Activated CD4-positive, alpha-beta T cell treated with anti-CD3 and anti-CD28 coated beads for 36 hours (primary cell): ENCODE results near the gene ZNF318. TPM values are rescaled to one million over a fixed set of nuclear protein-coding genes. Genes with fewer than 3 reads are reported as not detected.
"Not testable (repeated sequence)": the region's sequence is repeated elsewhere in the genome, so short reads cannot be mapped to it uniquely, and the experiment has no call there.

ENCODE experiments used
- ATAC-seq: fragments of 200-7000 bp; cut with Tn5 transposase; one replicate; pipeline ENCODE4 v1.10.0; 2021; ENCODE audit warnings: mild to moderate bottlenecking, moderate library complexity
- CTCF ChIA-PET: fragments of 350-600 bp; sonication (Branson Sonifier 250); formaldehyde crosslinking; loops from one replicate; lab custom pipeline; 2021; ENCODE audit warnings: antibody characterized with exemption; lab: Charles Lee
- POLR2A ChIA-PET: fragments of 350-600 bp; sonication (Branson Sonifier 250); formaldehyde crosslinking; loops from one replicate; lab custom pipeline; 2021; ENCODE audit warnings: antibody characterized with exemption, inconsistent platforms; lab: Charles Lee
- DNase-seq: peaks from one replicate; pipeline ENCODE4 v3.0.0-alpha.2; 2020
- H3K27ac Mint-ChIP-seq: one replicate; pipeline ENCODE4 v1.8.0; 2021; ENCODE audit warnings: mixed read lengths
- H3K27me3 Mint-ChIP-seq: one replicate; pipeline ENCODE4 v1.8.0; 2021; ENCODE audit warnings: mixed read lengths
- H3K36me3 Mint-ChIP-seq: one replicate; pipeline ENCODE4 v1.8.0; 2021; ENCODE audit warnings: low read depth, mixed read lengths
- H3K4me1 Mint-ChIP-seq: one replicate; pipeline ENCODE4 v1.8.0; 2021; ENCODE audit warnings: mixed read lengths
- H3K4me3 Mint-ChIP-seq: one replicate; pipeline ENCODE4 v1.8.0; 2021; ENCODE audit warnings: mild to moderate bottlenecking, moderate library complexity, mixed read lengths
- H3K9me3 Mint-ChIP-seq: one replicate; pipeline ENCODE4 v1.8.0; 2021; ENCODE audit warnings: low read depth, mixed read lengths
- intact Hi-C, 2 experiments: fragments of 100-400 bp; cut with DNase I in 1 of 2; cut with micrococcal nuclease in 1 of 2; formaldehyde crosslinking; loops; one replicate each; pipeline versions ENCODE4 v1.14.2 to v1.15.1; 2022 to 2024; cut with DNase I, micrococcal nuclease
- total RNA-seq, 2 experiments: library from RNA; stranded (reverse); gene quantifications; one replicate each; pipeline ENCODE4 v1.2.3, GENCODE V29; 2021

ZNF318 gene
- total RNA-seq, 2 experiments from 2014 or later: 11.2 to 12.9 TPM

- Mint-ChIP-seq H3K27ac (no peak overlapping the region), H3K4me3 (no peak overlapping the region), H3K4me1 (no peaks in the 10 kb centered on the region), H3K27me3 (no peaks in the 10 kb centered on the region), H3K36me3 (no peaks in the 10 kb centered on the region), H3K9me3 (no peaks in the 10 kb centered on the region)
- ChIA-PET CTCF (interaction anchor here (0.6 kb wide), 1 partner anchor 137 kb away, joined by 3 read pairs; no protein-coding TSS in a partner anchor), POLR2A (no interaction called here)
- intact Hi-C loops: loop anchor here in 1 of 2 experiments (10.0 kb wide), 1 partner anchor 495 kb away; no protein-coding TSS in a partner anchor
- no peak for ATAC-seq
- no peak for DNase-seq
Measured at GRCh38 chr6:43399932-43400487, 30.6 kb upstream of the ZNF318 start.

GRCh38 chr6:43396408-43397149 lies 27.1 kb upstream of the ZNF318 start:
- Mint-ChIP-seq H3K36me3 (no peaks in the 10 kb centered on the region), H3K27ac (no peak overlapping the region), H3K4me1 (peaks cover 7% of the 10 kb centered on the region), H3K27me3 (no peaks in the 10 kb centered on the region), H3K9me3 (no peaks in the 10 kb centered on the region), H3K4me3 (no peak overlapping the region)
- ATAC-seq (no peak), DNase-seq (no peak)
- POLR2A ChIA-PET: no interaction called here
- intact Hi-C loops: loop anchor here in 1 of 2 experiments (10.0 kb wide), 1 partner anchor 492 kb away; no protein-coding TSS in a partner anchor
- CTCF ChIA-PET: interaction anchor here (0.6 to 1.2 kb wide), 2 partner anchors 88 to 761 kb away, joined by 3 read pairs; partner anchors contain the start of gene CRIP3

GRCh38 chr6:43395776-43396175 lies 26.3 kb upstream of the ZNF318 start:
- H3K36me3 Mint-ChIP-seq: no peaks in the 10 kb centered on the region
- ATAC-seq (no peak), DNase-seq (no peak)
- H3K27ac Mint-ChIP-seq: no peak overlapping the region
- CTCF ChIA-PET: interaction anchor here (0.9 to 1.5 kb wide), 4 partner anchors 12 to 88 kb away, joined by 3 to 5 read pairs (median 4); partner anchors contain the start of gene CRIP3
- no peaks in the 10 kb centered on the region for H3K9me3 Mint-ChIP-seq
- H3K4me3 Mint-ChIP-seq: no peak overlapping the region
- peaks cover 2% of the 10 kb centered on the region for H3K27me3 Mint-ChIP-seq
- peaks cover 15% of the 10 kb centered on the region for H3K4me1 Mint-ChIP-seq
- intact Hi-C loops: loop anchor here in 1 of 2 experiments (10.0 kb wide), 1 partner anchor 491 kb away; no protein-coding TSS in a partner anchor
- POLR2A ChIA-PET: no interaction called here

- no peak for DNase-seq
- ATAC-seq: no peak
- Mint-ChIP-seq H3K27me3 (peaks cover 2% of the 10 kb centered on the region), H3K4me3 (no peak overlapping the region), H3K36me3 (no peaks in the 10 kb centered on the region), H3K27ac (no peak overlapping the region), H3K4me1 (peaks cover 21% of the 10 kb centered on the region), H3K9me3 (no peaks in the 10 kb centered on the region)
- POLR2A ChIA-PET: no interaction called here
- CTCF ChIA-PET: interaction anchor here (1.2 to 1.5 kb wide), 5 partner anchors 11 to 251 kb away, joined by 3 to 5 read pairs (median 4); partner anchors contain the start of gene CRIP3
- intact Hi-C loops: loop anchor here in 1 of 2 experiments (10.0 kb wide), 1 partner anchor 490 kb away; no protein-coding TSS in a partner anchor
Measured at GRCh38 chr6:43394982-43395381, 25.5 kb upstream of the ZNF318 start.

- no peak for ATAC-seq
- Mint-ChIP-seq H3K4me1 (peaks cover 25% of the 10 kb centered on the region), H3K36me3 (no peaks in the 10 kb centered on the region), H3K27ac (no peak overlapping the region), H3K4me3 (no peak overlapping the region), H3K27me3 (peaks cover 2% of the 10 kb centered on the region), H3K9me3 (no peaks in the 10 kb centered on the region)
- ChIA-PET POLR2A (no interaction called here), CTCF (interaction anchor here (0.6 to 1.5 kb wide), 5 partner anchors 10 to 205 kb away, joined by 3 to 5 read pairs (median 3); no protein-coding TSS in a partner anchor)
- intact Hi-C loops: loop anchor here in 1 of 2 experiments (10.0 kb wide), 1 partner anchor 489 kb away; no protein-coding TSS in a partner anchor
- no peak for DNase-seq
Measured at GRCh38 chr6:43393602-43394001, 24.2 kb upstream of the ZNF318 start.

- H3K9me3 Mint-ChIP-seq, H3K4me3 Mint-ChIP-seq, POLR2A ChIA-PET, H3K27ac Mint-ChIP-seq, H3K36me3 Mint-ChIP-seq, DNase-seq, H3K27me3 Mint-ChIP-seq, ATAC-seq: not testable (repeated sequence)
- peaks cover 25% of the 10 kb centered on the region for H3K4me1 Mint-ChIP-seq
- CTCF ChIA-PET: interaction anchor here (1.4 to 1.5 kb wide), 2 partner anchors 10 to 87 kb away, joined by 3 to 4 read pairs; no protein-coding TSS in a partner anchor
- intact Hi-C loops: loop anchor here in 1 of 2 experiments (10.0 kb wide), 1 partner anchor 488 kb away; no protein-coding TSS in a partner anchor
Measured at GRCh38 chr6:43393133-43393532, 23.7 kb upstream of the ZNF318 start.

GRCh38 chr6:43391440-43392031 lies 22.1 kb upstream of the ZNF318 start:
- ChIA-PET CTCF (interaction anchor here (1.0 to 2.2 kb wide), 2 partner anchors 15 to 30 kb away, joined by 3 to 9 read pairs; no protein-coding TSS in a partner anchor), POLR2A (interaction anchor here (0.7 kb wide), 1 partner anchor 124 kb away, joined by 3 read pairs; no protein-coding TSS in a partner anchor)
- H3K27me3 Mint-ChIP-seq: peaks cover 2% of the 10 kb centered on the region
- intact Hi-C loops: loop anchor here in 1 of 2 experiments (10.0 kb wide), 1 partner anchor 487 kb away; no protein-coding TSS in a partner anchor
- no peaks in the 10 kb centered on the region for H3K36me3 Mint-ChIP-seq
- no peaks in the 10 kb centered on the region for H3K9me3 Mint-ChIP-seq
- DNase-seq (peak; percentile 55), ATAC-seq (peak; percentile 44)
- peaks cover 26% of the 10 kb centered on the region for H3K4me1 Mint-ChIP-seq
- peak overlapping the region; percentile 34 for H3K4me3 Mint-ChIP-seq
- peak overlapping the region; percentile 64 for H3K27ac Mint-ChIP-seq

GRCh38 chr6:43390753-43391439 lies 21.4 kb upstream of the ZNF318 start:
- intact Hi-C loops: loop anchor here in 1 of 2 experiments (10.0 kb wide), 1 partner anchor 486 kb away; no protein-coding TSS in a partner anchor
- ChIA-PET CTCF (interaction anchor here (1.0 to 2.2 kb wide), 6 partner anchors 14 to 257 kb away, joined by 3 to 9 read pairs (median 3); partner anchors contain the start of genes GTPBP2 and ZNF318), POLR2A (interaction anchor here (0.7 kb wide), 1 partner anchor 125 kb away, joined by 3 read pairs; no protein-coding TSS in a partner anchor)
- H3K27ac Mint-ChIP-seq, DNase-seq, H3K9me3 Mint-ChIP-seq, H3K36me3 Mint-ChIP-seq, H3K27me3 Mint-ChIP-seq: not testable (repeated sequence)
- Mint-ChIP-seq H3K4me1 (peaks cover 31% of the 10 kb centered on the region), H3K4me3 (peak overlapping the region; percentile 34)
- peak; percentile 16 for ATAC-seq

GRCh38 chr6:43389730-43390295 lies 20.4 kb upstream of the ZNF318 start:
- no peak overlapping the region for H3K27ac Mint-ChIP-seq
- ATAC-seq: no peak
- intact Hi-C loops: loop anchor here in 1 of 2 experiments (10.0 kb wide), 1 partner anchor 485 kb away; no protein-coding TSS in a partner anchor

GRCh38 chr6:43386492-43386891 lies 17.0 kb upstream of the ZNF318 start:
- Mint-ChIP-seq H3K27ac (peak overlapping the region; percentile 6), H3K4me1 (peaks cover 59% of the 10 kb centered on the region), H3K9me3 (no peaks in the 10 kb centered on the region), H3K27me3 (peaks cover 2% of the 10 kb centered on the region), H3K36me3 (no peaks in the 10 kb centered on the region), H3K4me3 (no peak overlapping the region)
- POLR2A ChIA-PET: interaction anchor here (0.6 kb wide), 1 partner anchor 17 kb away, joined by 3 read pairs; the partner anchor contains the start of gene ZNF318
- CTCF ChIA-PET: interaction anchor here (0.5 to 1.7 kb wide), 14 partner anchors 9 to 331 kb away, joined by 3 to 7 read pairs (median 3); partner anchors contain the start of gene ABCC10
- ATAC-seq: no peak
- intact Hi-C loops: no loop called here
- DNase-seq: no peak

More at GRCh38 chr6:43389730-43390295, 20.4 kb upstream of the ZNF318 start:
- Mint-ChIP-seq H3K4me3 (no peak overlapping the region), H3K9me3 (no peaks in the 10 kb centered on the region), H3K27me3 (peaks cover 2% of the 10 kb centered on the region), H3K4me1 (peaks cover 37% of the 10 kb centered on the region), H3K36me3 (no peaks in the 10 kb centered on the region)
- POLR2A ChIA-PET: no interaction called here
- CTCF ChIA-PET: interaction anchor here (0.6 to 2.2 kb wide), 7 partner anchors 8 to 258 kb away, joined by 3 to 9 read pairs (median 3); partner anchors contain the start of genes GTPBP2 and ZNF318
- DNase-seq: no peak
